ENCODE data around the gene STS.

STS gene, protein sequence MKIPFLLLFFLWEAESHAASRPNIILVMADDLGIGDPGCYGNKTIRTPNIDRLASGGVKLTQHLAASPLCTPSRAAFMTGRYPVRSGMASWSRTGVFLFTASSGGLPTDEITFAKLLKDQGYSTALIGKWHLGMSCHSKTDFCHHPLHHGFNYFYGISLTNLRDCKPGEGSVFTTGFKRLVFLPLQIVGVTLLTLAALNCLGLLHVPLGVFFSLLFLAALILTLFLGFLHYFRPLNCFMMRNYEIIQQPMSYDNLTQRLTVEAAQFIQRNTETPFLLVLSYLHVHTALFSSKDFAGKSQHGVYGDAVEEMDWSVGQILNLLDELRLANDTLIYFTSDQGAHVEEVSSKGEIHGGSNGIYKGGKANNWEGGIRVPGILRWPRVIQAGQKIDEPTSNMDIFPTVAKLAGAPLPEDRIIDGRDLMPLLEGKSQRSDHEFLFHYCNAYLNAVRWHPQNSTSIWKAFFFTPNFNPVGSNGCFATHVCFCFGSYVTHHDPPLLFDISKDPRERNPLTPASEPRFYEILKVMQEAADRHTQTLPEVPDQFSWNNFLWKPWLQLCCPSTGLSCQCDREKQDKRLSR

DNA sequence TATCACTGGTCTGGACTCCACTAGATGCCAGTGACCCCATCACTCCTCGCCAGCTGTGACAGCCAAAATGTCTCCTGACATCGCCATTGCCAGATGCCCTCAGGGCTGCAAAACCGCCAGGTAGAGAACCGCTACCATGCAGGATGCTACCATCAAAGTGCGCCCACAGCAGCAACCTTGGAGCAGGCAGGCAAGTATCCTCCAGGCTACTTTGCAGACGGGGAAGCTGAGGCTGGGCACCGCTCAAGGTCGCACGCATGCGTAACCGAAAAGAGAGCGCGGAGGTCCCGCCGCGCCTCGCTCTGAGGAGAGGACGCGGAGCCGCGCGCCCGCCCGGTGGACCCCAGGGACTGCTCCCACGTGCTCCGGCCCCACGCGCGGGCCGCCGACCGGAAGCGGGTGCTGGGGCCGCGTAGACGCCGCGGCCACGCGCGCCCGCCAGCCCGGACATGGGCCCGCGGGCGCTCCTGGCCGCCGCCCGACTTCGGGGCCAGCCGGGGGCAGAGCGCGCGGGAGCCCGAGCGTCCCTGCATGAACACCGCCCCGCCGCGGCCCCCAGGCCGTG, at the start of gene STS:
STS (plus strand) TSS at position 300 of the 565 bp plus-strand sequence. CDS start 105,488 bp downstream, outside the sequence.
- H3K4me3 Mint-ChIP-seq = peak within 1 kb of the TSS; percentile 91 to 95
- H3K4me1 Mint-ChIP-seq = peaks cover 6 to 18% of the 10 kb centered on the region in 2 donors
- DNase-seq (peak; percentile 61), ATAC-seq (replicated peaks) (peak; percentile 68 to 71)
- H3K27me3 Mint-ChIP-seq = no peaks in the 10 kb centered on the region
- H3K36me3 Mint-ChIP-seq = no peaks in the 10 kb centered on the region
- peak within 1 kb of the TSS; percentile 96 for H3K27ac Mint-ChIP-seq
- H3K9me3 Mint-ChIP-seq = no peaks in the 10 kb centered on the region

DNA sequence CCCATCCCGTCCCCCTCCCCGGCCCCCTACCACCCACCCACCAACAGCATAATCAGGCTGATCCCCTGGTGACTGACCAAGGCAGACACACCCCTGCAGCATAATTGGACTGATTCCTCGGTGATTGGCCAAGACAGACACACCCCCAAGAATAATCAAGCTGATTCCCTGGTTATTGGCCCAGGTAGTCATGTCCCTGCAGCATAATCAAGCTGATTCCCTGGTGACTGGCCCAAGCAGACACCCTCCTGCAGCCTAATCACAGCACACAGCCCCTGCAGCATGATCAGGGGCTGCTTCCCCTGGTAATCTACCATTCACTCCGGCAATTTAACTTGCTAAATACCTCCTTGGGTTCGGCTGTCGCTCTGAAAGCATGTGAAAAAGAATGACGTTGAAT, 47.5 kb upstream of the STS start:
- H3K4me3 Mint-ChIP-seq = no peak overlapping the region
- no peak for ATAC-seq (replicated peaks)
- peaks cover 0 to 5% of the 10 kb centered on the region in 2 donors for H3K9me3 Mint-ChIP-seq
- no peak overlapping the region for H3K27ac Mint-ChIP-seq
- peaks cover 11 to 16% of the 10 kb centered on the region in 2 donors for H3K4me1 Mint-ChIP-seq
- no peaks in the 10 kb centered on the region for H3K27me3 Mint-ChIP-seq
- no peak for DNase-seq
- H3K36me3 Mint-ChIP-seq = peaks cover 15 to 66% of the 10 kb centered on the region in 2 donors

DNA sequence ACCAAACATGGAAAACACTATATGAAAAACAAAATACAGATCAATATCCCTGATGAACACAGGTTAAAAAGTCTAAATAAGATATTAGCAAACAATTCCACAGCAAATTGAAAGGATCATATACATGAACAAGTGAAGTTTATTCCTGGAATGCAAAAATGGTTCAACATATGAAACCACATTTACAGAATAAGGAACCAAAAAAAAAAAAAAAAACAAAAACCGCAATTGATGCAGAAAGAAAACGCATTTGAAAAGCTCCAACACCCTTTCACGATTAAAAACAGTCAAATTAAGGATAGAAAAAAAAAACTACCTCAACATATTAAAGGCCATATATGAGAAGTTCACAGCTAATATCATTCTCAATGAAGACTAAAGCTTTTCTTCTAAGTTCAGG, 45.4 kb upstream of the STS start:
- Mint-ChIP-seq H3K27ac (no peak overlapping the region), H3K36me3 (peaks cover 11 to 49% of the 10 kb centered on the region in 2 donors), H3K4me3 (no peak overlapping the region), H3K27me3 (no peaks in the 10 kb centered on the region), H3K4me1 (peaks cover 8 to 16% of the 10 kb centered on the region in 2 donors), H3K9me3 (peaks cover 0 to 5% of the 10 kb centered on the region in 2 donors)
- ATAC-seq (replicated peaks) (no peak), DNase-seq (no peak)

DNA sequence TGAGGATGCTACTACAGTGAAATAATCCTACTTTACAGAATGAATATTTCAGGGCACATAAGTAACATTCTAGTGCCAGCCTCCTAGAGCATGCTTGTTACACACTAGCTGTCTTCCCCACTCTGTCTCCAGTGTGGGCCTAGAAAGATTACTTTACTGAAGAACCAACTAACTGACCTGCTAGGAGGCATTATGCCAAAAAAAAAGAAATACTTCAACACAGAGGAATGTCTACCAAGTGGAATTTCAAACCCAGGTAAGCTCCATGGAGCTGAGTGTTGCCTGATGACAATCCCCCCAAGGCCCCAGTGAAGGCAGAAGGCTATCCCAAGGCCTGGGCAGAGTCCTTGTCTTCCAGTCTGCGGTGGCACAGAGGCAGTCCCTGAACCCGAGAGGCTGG, 40.9 kb upstream of the STS start:
- ATAC-seq (replicated peaks) (no peak), DNase-seq (no peak)
- H3K27me3 Mint-ChIP-seq = no peaks in the 10 kb centered on the region
- peaks cover 27 to 42% of the 10 kb centered on the region in 2 donors for H3K4me1 Mint-ChIP-seq
- H3K9me3 Mint-ChIP-seq = peaks cover 0 to 5% of the 10 kb centered on the region in 2 donors
- no peak overlapping the region for H3K4me3 Mint-ChIP-seq
- no peak overlapping the region for H3K27ac Mint-ChIP-seq
- H3K36me3 Mint-ChIP-seq = peaks cover 8 to 39% of the 10 kb centered on the region in 2 donors

DNA sequence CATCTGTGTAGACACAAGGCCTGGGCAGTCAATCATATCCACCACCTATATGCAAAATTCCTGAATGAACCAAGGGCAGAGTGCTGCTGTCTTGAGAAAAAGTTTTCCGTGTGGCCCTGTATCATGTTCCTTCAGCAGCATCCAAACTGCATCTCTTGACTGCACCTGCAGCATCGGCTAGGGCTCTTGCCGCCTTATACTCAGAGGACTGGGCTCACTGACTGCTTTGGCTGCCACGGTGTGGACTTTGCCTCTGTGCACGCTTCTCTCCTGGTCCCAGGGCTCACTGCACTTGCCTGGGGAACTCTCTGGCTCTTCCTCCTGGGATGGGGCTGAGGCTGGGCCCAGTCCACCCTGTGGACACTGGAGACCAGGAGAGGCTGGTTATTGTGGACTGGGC, 39.5 kb upstream of the STS start:
- no peaks in the 10 kb centered on the region for H3K27me3 Mint-ChIP-seq
- H3K27ac Mint-ChIP-seq = no peak overlapping the region
- ATAC-seq (replicated peaks) (no peak), DNase-seq (no peak)
- H3K4me1 Mint-ChIP-seq = peaks cover 24 to 31% of the 10 kb centered on the region in 2 donors
- no peak overlapping the region for H3K4me3 Mint-ChIP-seq
- H3K36me3 Mint-ChIP-seq = peaks cover 8 to 30% of the 10 kb centered on the region in 2 donors
- H3K9me3 Mint-ChIP-seq = no peaks in the 10 kb centered on the region

GRCh38 chrX:7109049-7109531, 38.4 kb upstream of the STS start:
- H3K4me3 Mint-ChIP-seq = peak overlapping the region; percentile 83 to 88
- H3K4me1 Mint-ChIP-seq = peaks cover 27 to 31% of the 10 kb centered on the region in 2 donors
- H3K27ac Mint-ChIP-seq = peak overlapping the region; percentile 90
- H3K27me3 Mint-ChIP-seq = no peaks in the 10 kb centered on the region
- H3K36me3 Mint-ChIP-seq = peaks cover 5 to 30% of the 10 kb centered on the region in 2 donors
- ATAC-seq (replicated peaks) (no peak), DNase-seq (no peak)
- H3K9me3 Mint-ChIP-seq = no peaks in the 10 kb centered on the region

DNA sequence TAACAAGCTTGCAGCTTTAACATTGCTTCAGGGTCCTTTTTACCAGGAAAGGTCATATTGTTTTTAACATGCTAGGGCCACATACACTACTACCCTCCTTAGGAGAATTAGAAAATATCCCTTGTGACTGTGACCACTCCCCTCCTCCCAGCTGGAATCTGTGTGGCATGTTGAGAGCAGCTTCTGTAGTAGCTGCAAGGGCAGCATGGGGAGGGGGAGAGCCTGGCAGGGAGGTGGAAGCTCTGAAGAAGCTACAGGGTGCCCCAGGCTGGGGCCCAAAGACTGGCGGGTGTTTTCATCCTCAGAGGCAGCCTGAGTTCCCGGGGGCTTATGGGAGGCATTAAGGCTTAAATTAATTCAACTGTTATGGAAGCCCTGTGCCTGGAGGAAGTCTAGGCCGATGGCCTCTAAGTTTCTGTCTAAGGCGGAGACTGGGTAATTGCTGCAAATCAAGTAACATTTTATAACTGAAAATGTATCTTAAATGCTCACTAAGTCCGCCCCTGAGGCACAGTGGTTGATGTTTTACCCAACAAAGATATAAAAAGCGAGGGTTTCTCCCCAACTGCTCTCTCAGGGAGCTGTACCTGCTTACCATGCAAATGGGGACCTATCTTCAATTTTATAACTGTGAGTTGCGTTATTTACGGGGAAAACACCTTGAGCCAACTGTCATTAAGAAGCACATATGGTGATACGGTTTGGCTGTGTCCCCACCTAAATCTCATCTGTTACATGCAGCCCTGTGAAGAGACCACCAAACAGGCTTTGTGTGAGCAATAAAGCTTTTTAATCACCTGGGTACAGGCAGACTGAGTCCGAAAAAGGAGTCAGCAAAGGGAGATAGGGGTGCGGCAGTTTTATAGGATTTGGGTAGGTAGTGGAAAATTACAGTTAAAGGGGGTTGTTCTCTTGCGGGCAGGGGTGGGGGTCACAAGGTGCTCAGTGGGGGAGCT, 37.4 kb upstream of the STS start:
- Mint-ChIP-seq H3K27ac (peak overlapping the region; percentile 93), H3K9me3 (no peaks in the 10 kb centered on the region), H3K4me1 (peaks cover 30 to 31% of the 10 kb centered on the region in 2 donors), H3K27me3 (no peaks in the 10 kb centered on the region), H3K4me3 (peak overlapping the region; percentile 74 to 83), H3K36me3 (peaks cover 9 to 29% of the 10 kb centered on the region in 2 donors)
- DNase-seq (no peak), ATAC-seq (replicated peaks) (peak; percentile 77 to 82)

- Mint-ChIP-seq H3K4me1 (peaks cover 34 to 36% of the 10 kb centered on the region in 2 donors), H3K9me3 (no peaks in the 10 kb centered on the region), H3K4me3 (peak overlapping the region; percentile 74 to 75), H3K27ac (peak overlapping the region; percentile 93), H3K27me3 (no peaks in the 10 kb centered on the region), H3K36me3 (peaks cover 9 to 33% of the 10 kb centered on the region in 2 donors)
- DNase-seq (peak; percentile 58), ATAC-seq (replicated peaks) (peak; percentile 72 to 80)
Measured at GRCh38 chrX:7110821-7111276, 36.7 kb upstream of the STS start.

DNA sequence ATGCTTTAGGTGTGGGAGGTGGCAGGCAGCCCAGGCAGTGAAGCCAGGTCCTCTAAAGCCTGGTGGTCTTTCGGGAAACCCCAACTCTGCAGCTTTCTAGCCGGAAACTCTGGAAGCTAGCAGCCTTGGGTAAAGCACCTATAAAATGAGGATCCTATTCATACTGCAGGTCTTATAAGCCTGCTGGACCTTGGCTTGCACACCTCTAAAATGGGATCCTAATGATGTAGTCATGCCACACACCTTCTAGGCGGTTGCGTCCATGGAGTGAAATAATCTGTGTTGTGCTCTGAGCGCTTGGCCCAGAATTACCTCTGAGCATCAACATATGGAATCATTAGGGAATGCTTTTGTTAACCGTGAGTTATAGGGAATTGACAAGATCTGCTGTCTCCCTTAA, 36.0 kb upstream of the STS start:
- ATAC-seq (replicated peaks) (no peak), DNase-seq (no peak)
- Mint-ChIP-seq H3K4me1 (peaks cover 38 to 39% of the 10 kb centered on the region in 2 donors), H3K9me3 (no peaks in the 10 kb centered on the region), H3K36me3 (peaks cover 9 to 38% of the 10 kb centered on the region in 2 donors), H3K4me3 (no peak overlapping the region), H3K27ac (no peak overlapping the region), H3K27me3 (no peaks in the 10 kb centered on the region)

- peaks cover 42% of the 10 kb centered on the region in 2 donors for H3K4me1 Mint-ChIP-seq
- no peaks in the 10 kb centered on the region for H3K27me3 Mint-ChIP-seq
- no peak overlapping the region for H3K27ac Mint-ChIP-seq
- no peak for ATAC-seq (replicated peaks)
- H3K9me3 Mint-ChIP-seq = peaks cover 0 to 3% of the 10 kb centered on the region in 2 donors
- no peak for DNase-seq
- peaks cover 12 to 43% of the 10 kb centered on the region in 2 donors for H3K36me3 Mint-ChIP-seq
- no peak overlapping the region for H3K4me3 Mint-ChIP-seq
Measured at GRCh38 chrX:7112071-7112470, 35.4 kb upstream of the STS start.

- no peak for DNase-seq
- Mint-ChIP-seq H3K4me3 (no peak overlapping the region), H3K9me3 (peaks cover 0 to 8% of the 10 kb centered on the region in 2 donors), H3K4me1 (peaks cover 25 to 32% of the 10 kb centered on the region in 2 donors), H3K27me3 (no peaks in the 10 kb centered on the region), H3K36me3 (peaks cover 17 to 49% of the 10 kb centered on the region in 2 donors), H3K27ac (no peak overlapping the region)
- peak; percentile 61 to 73 for ATAC-seq (replicated peaks)
Measured at GRCh38 chrX:7115557-7115956, 32.0 kb upstream of the STS start.

DNA sequence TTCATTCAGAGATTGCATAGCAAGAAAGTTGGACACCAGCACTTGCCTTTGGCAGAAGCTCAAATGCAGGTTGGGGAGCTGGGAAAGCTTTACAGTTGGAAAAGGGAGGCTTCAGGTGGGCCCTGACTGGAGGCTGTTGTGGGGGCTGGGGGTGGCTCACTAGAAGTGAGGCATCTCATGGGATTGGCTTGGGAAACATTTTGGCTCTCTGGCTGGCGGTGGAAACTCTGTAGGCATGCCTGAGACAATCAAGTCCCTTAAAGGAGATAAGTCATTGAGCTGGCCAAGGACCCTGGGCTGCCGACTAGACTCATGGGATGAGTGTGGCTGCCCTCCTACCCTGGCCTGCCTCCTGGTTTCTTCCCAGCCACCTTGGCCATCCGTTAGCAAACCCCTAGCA, 31.4 kb upstream of the STS start:
- Mint-ChIP-seq H3K9me3 (peaks cover 0 to 8% of the 10 kb centered on the region in 2 donors), H3K27me3 (no peaks in the 10 kb centered on the region), H3K4me3 (no peak overlapping the region), H3K36me3 (peaks cover 17 to 44% of the 10 kb centered on the region in 2 donors), H3K4me1 (peaks cover 20 to 30% of the 10 kb centered on the region in 2 donors), H3K27ac (no peak overlapping the region)
- no peak for ATAC-seq (replicated peaks)
- DNase-seq = no peak

DNA sequence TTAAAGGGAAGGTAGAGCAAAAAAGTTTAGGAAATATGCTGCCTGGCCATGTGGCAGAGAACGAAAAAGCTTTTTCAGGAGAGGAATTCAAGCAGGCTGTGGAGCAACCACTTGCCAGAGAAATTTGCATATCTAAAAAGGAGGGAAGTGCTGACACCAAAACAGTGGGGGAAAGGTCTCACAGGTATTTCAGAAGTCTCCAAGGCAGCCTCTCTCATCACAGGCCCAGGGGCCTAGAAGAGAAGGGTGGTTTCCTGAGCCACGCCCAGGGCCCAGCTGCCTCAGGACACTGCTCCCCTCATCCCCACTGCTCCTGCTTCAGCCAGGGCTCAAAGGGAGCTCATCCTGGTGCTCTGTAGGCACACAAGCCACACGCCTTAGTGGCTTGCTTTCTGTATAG, 29.9 kb upstream of the STS start:
- peaks cover 18 to 33% of the 10 kb centered on the region in 2 donors for H3K4me1 Mint-ChIP-seq
- no peak for DNase-seq
- no peak overlapping the region for H3K4me3 Mint-ChIP-seq
- peaks cover 0 to 8% of the 10 kb centered on the region in 2 donors for H3K9me3 Mint-ChIP-seq
- no peaks in the 10 kb centered on the region for H3K27me3 Mint-ChIP-seq
- H3K27ac Mint-ChIP-seq = no peak overlapping the region
- peaks cover 20 to 50% of the 10 kb centered on the region in 2 donors for H3K36me3 Mint-ChIP-seq
- ATAC-seq (replicated peaks) = no peak

All from stimulated activated naive B cell treated with anti-CD40 and anti-IgM and Interleukin-4, amounts not matched to agents 10 μg/mL and 1 μg/mL and 100 μg/mL, for 72 hours (primary cell).